ENCODE results near the gene KIF21A.

Gene KIF21A

GRCh38 chr12:39435531-39435930, 7.4 kb downstream of the KIF21A start:
- no peaks in the 10 kb centered on the region for H3F3A ChIP-seq (ENCODE audit: insufficient read depth)
- H3K79me2 ChIP-seq (ENCODE audit: insufficient read depth, low read length): no peaks in the 10 kb centered on the region
- no peaks in the 10 kb centered on the region for H3K9me2 ChIP-seq (replicated peaks; ENCODE audit: insufficient read depth, low read length)
- no peaks in the 10 kb centered on the region for H3K27me3 ChIP-seq (ENCODE audit: low read length)
- no peaks in the 10 kb centered on the region for H3K9me3 ChIP-seq (ENCODE audit: insufficient read depth, low read length)
- no peak overlapping the region for H3K27ac ChIP-seq (ENCODE audit: low read depth, low read length)
- TF ChIP-seq EZH2phosphoT487 (conservative IDR thresholded peaks at IDR 0.05; ENCODE audit: low read length): no peak
- no peak for TF ChIP-seq CTCF (IDR thresholded peaks at IDR 0.05; ENCODE audit: insufficient read depth, low read length, poor library complexity, severe bottlenecking)
- no peak overlapping the region for H2AFZ ChIP-seq (ENCODE audit: low read depth, low read length, severe bottlenecking)
- peaks cover 7% of the 10 kb centered on the region; the same call in 1 of the 2 replicates for H4K20me1 ChIP-seq (ENCODE audit: low read depth, low read length)
- H3K9ac ChIP-seq (ENCODE audit: low read length): no peak overlapping the region
- no peak overlapping the region for H3K4me3 ChIP-seq (ENCODE audit: insufficient read depth, low read length, poor library complexity, severe bottlenecking)
- no peak overlapping the region for H3K4me2 ChIP-seq (ENCODE audit: low read depth, low read length, poor library complexity, severe bottlenecking)
- no peaks in the 10 kb centered on the region; the same call in 1 of the 2 replicates for H3K36me3 ChIP-seq (ENCODE audit: low read length)

- no peaks in the 10 kb centered on the region for H3K79me2 ChIP-seq (ENCODE audit: insufficient read depth, low read length)
These were observed 11.1 kb downstream of the KIF21A start for GRCh38 chr12:39431797-39432196.

GRCh38 chr12:39431002-39431796, 11.7 kb downstream of the KIF21A start:
- H3K27ac ChIP-seq (ENCODE audit: low read depth, low read length): no peak overlapping the region
- H4K20me1 ChIP-seq (ENCODE audit: low read depth, low read length): no peaks in the 10 kb centered on the region
- no peaks in the 10 kb centered on the region for H3K36me3 ChIP-seq (ENCODE audit: low read length)

More at GRCh38 chr12:39431797-39432196, 11.1 kb downstream of the KIF21A start:
- no peak overlapping the region for H3K4me3 ChIP-seq (ENCODE audit: insufficient read depth, low read length, poor library complexity, severe bottlenecking)
- H3K27ac ChIP-seq (ENCODE audit: low read depth, low read length): no peak overlapping the region
- no peak overlapping the region for H3K9ac ChIP-seq (ENCODE audit: low read length)
- no peaks in the 10 kb centered on the region for H3F3A ChIP-seq (ENCODE audit: insufficient read depth)
- H3K4me2 ChIP-seq (ENCODE audit: low read depth, low read length, poor library complexity, severe bottlenecking): no peak overlapping the region
- no peaks in the 10 kb centered on the region for H3K36me3 ChIP-seq (ENCODE audit: low read length)
- no peak overlapping the region for H2AFZ ChIP-seq (ENCODE audit: low read depth, low read length, severe bottlenecking)
- no peaks in the 10 kb centered on the region for H3K9me2 ChIP-seq (replicated peaks; ENCODE audit: insufficient read depth, low read length)
- H3K9me3 ChIP-seq (ENCODE audit: insufficient read depth, low read length): no peaks in the 10 kb centered on the region
- no peaks in the 10 kb centered on the region for H4K20me1 ChIP-seq (ENCODE audit: low read depth, low read length)
- H3K27me3 ChIP-seq (ENCODE audit: low read length): no peaks in the 10 kb centered on the region
- no peak for TF ChIP-seq CTCF (IDR thresholded peaks at IDR 0.05; ENCODE audit: insufficient read depth, low read length, poor library complexity, severe bottlenecking)
- TF ChIP-seq EZH2phosphoT487 (conservative IDR thresholded peaks at IDR 0.05; ENCODE audit: low read length): no peak

More at GRCh38 chr12:39431002-39431796, 11.7 kb downstream of the KIF21A start:
- Histone ChIP-seq H3K4me3 (ENCODE audit: insufficient read depth, low read length, poor library complexity, severe bottlenecking) (no peak overlapping the region), H3K4me2 (ENCODE audit: low read depth, low read length, poor library complexity, severe bottlenecking) (no peak overlapping the region), H3K27me3 (ENCODE audit: low read length) (no peaks in the 10 kb centered on the region), H3K9me2 (replicated peaks; ENCODE audit: insufficient read depth, low read length) (no peaks in the 10 kb centered on the region), H3K9me3 (ENCODE audit: insufficient read depth, low read length) (no peaks in the 10 kb centered on the region), H3F3A (ENCODE audit: insufficient read depth) (no peaks in the 10 kb centered on the region), H3K9ac (ENCODE audit: low read length) (no peak overlapping the region), H2AFZ (ENCODE audit: low read depth, low read length, severe bottlenecking) (no peak overlapping the region), H3K79me2 (ENCODE audit: insufficient read depth, low read length) (no peaks in the 10 kb centered on the region)
- TF ChIP-seq CTCF (IDR thresholded peaks at IDR 0.05; ENCODE audit: insufficient read depth, low read length, poor library complexity, severe bottlenecking) (no peak), EZH2phosphoT487 (conservative IDR thresholded peaks at IDR 0.05; ENCODE audit: low read length) (no peak)

All from SU-DHL-6 (cell line).